Spleen (tissue), 11 donors: Measurements from ENCODE around the gene TTF2. TPM values are rescaled to one million over a fixed set of nuclear protein-coding genes. Genes with fewer than 3 reads are reported as not detected.
"Not testable (repeated sequence)": the region's sequence is repeated elsewhere in the genome, so short reads cannot be mapped to it uniquely, and the experiment has no call there.

ENCODE experiments used
- DNase-seq: peaks from one replicate; pipeline ENCODE4 v3.0.0-alpha.2; 2020
- H3K27ac ChIP-seq, 8 donors: fragments of 200-600 bp; sonication (generic) in 7 of 8; 1 replicate in 4 of 8; 2 replicates in 4 of 8; pipeline versions ENCODE4 v1.5.0 to v1.8.0; 2016 to 2021; ENCODE audit warnings: inconsistent platforms in 4 of 8, mild to moderate bottlenecking in 4 of 8, moderate library complexity in 1 of 8
- H3K27me3 ChIP-seq, 7 donors: fragments of 200-600 bp; sonication (generic) in 6 of 7; replicated peaks in 1 of 7; 1 replicate in 4 of 7; 2 replicates in 3 of 7; pipeline versions ENCODE4 v1.5.0 to v1.8.0; 2016 to 2021; ENCODE audit warnings: inconsistent platforms in 3 of 7, mild to moderate bottlenecking in 1 of 7
- H3K36me3 ChIP-seq, 6 donors: fragments of 200-600 bp; sonication (generic) in 5 of 6; 1 replicate in 4 of 6; 2 replicates in 2 of 6; pipeline versions ENCODE4 v1.5.0 to v1.8.0; 2016 to 2021; ENCODE audit warnings: inconsistent platforms in 2 of 6
- H3K4me1 ChIP-seq, 6 donors: fragments of 200-600 bp; sonication (generic) in 5 of 6; 1 replicate in 3 of 6; 2 replicates in 3 of 6; pipeline versions ENCODE4 v1.5.0 to v1.8.0; 2016 to 2021; ENCODE audit warnings: inconsistent platforms in 3 of 6
- H3K4me3 ChIP-seq, 8 donors: fragments of 200-600 bp; sonication (generic) in 7 of 8; 1 replicate in 4 of 8; 2 replicates in 4 of 8; pipeline versions ENCODE4 v1.5.0 to v1.8.0; 2016 to 2021; ENCODE audit warnings: inconsistent platforms in 4 of 8, mild to moderate bottlenecking in 4 of 8, moderate library complexity in 2 of 8
- H3K9me3 ChIP-seq, 8 donors: fragments of 200-600 bp; sonication (generic) in 7 of 8; 1 replicate in 4 of 8; 2 replicates in 4 of 8; pipeline versions ENCODE4 v1.5.0 to v1.8.0; 2016 to 2021; ENCODE audit warnings: inconsistent platforms in 4 of 8
- CTCF ChIP-seq, 11 experiments: fragments of 200-600 bp in 7 of 11; fragments of 450-650 bp in 4 of 11; sonication (generic) in 4 of 11; IDR thresholded peaks in 8 of 11; conservative IDR thresholded peaks in 3 of 11; 1 replicate in 7 of 11; 2 replicates in 4 of 11; pipeline versions ENCODE4 v1.4.0 to v1.8.0; 2016 to 2021; ENCODE audit warnings: antibody characterized with exemption in 11 of 11, inconsistent platforms in 4 of 11, mild to moderate bottlenecking in 1 of 11
- POLR2A ChIP-seq, 3 donors: fragments of 450-650 bp; IDR thresholded peaks; one replicate each; pipeline ENCODE4 v1.5.1; 2017; ENCODE audit warnings: antibody characterized with exemption in 3 of 3, mild to moderate bottlenecking in 1 of 3
- POLR2AphosphoS5 ChIP-seq, 3 donors: sonication (generic); formaldehyde crosslinking; IDR thresholded peaks; one replicate each; pipeline ENCODE4 v1.5.1; 2017; ENCODE audit warnings: antibody characterized with exemption in 3 of 3
- WGBS, 5 donors: extraction: QIAGEN DNeasy Blood & Tissue Kit in 3 of 5; methylation state at CpG; one replicate each; pipeline versions ENCODE4 v1.1.5 to v1.1.7; 2013 to 2018; 5-methylcytosine and 5-hydroxymethylcytosine counted together
- intact Hi-C: fragments of 100-400 bp; cut with DNase I; formaldehyde crosslinking; loops from one replicate; pipeline ENCODE4 v1.15.0; 2023; ENCODE audit warnings: low total_unique reads
- polyA plus RNA-seq, 3 donors: library from polyadenylated mRNA; stranded (reverse); fragments of 200-250 nt; gene quantifications; one replicate each; pipeline ENCODE4 v1.2.1, GENCODE V29; 2013
- total RNA-seq, 7 donors: library from RNA; depleted of rRNA in 3 of 7; stranded (reverse); fragments of >200 nt in 3 of 7; fragmentation: NEBNext Ultra II Directional in 4 of 7; extraction: Animal tissue kit (Norgen Biotek cat#: 25700) in 4 of 7; gene quantifications; one replicate each; pipeline versions ENCODE4 v1.1.0 to v1.2.1, GENCODE V29; 2016 to 2021
- donor health status: healthy with polysubstance abuse.
- donor health status: DM: no; HTN: no; CAD: no; lungs with moderate emphysema.
- donor health status: DM: no; HTN: no; CAD: no.
- donor health status: Bipolar disorder and iron deficiency.
- donor health status: healthy.
- donor health status: DM: no; HTN: no; CAD: no.
- donor health status: DM: yes; HTN: yes; CAD: no.

The TTF2 gene
- total and polyA plus RNA-seq, 10 donors: 4.8 to 36.1 (median 23.0) TPM

GRCh38 chr1:117117697-117118096, 57.6 kb downstream of the TTF2 start:
- Histone ChIP-seq H3K36me3 (no peaks in the 10 kb centered on the region), H3K27ac (no peak overlapping the region), H3K4me3 (no peak overlapping the region), H3K27me3 (peaks cover 0 to 5% (median 0%) of the 10 kb centered on the region in 7 donors), H3K4me1 (peaks cover 4 to 18% (median 13%) of the 10 kb centered on the region in 6 donors), H3K9me3 (no peaks in the 10 kb centered on the region)
- DNase-seq: no peak
- intact Hi-C loops: no loop called here
- 72 to 98% (median 93%) methylated on average over 2 of the region's 2 CpGs for WGBS, 5 donors
- TF ChIP-seq POLR2AphosphoS5 (IDR thresholded peaks at IDR 0.05) (no peak), POLR2A (IDR thresholded peaks at IDR 0.05) (no peak), CTCF (IDR thresholded peaks at IDR 0.05 in 8 of 11, conservative IDR thresholded peaks at IDR 0.05 in 3 of 11) (no peak)

- 91 to 97% (median 92%) methylated on average over 12 of the region's 12 CpGs for WGBS, 5 donors
- intact Hi-C loops: no loop called here
- TF ChIP-seq POLR2A (IDR thresholded peaks at IDR 0.05): no peak
- no peak for TF ChIP-seq CTCF (IDR thresholded peaks at IDR 0.05 in 8 of 11, conservative IDR thresholded peaks at IDR 0.05 in 3 of 11)
- TF ChIP-seq POLR2AphosphoS5 (IDR thresholded peaks at IDR 0.05): no peak
- H3K36me3 ChIP-seq: no peaks in the 10 kb centered on the region
- H3K4me1 ChIP-seq: peaks cover 4 to 21% (median 13%) of the 10 kb centered on the region in 6 donors
- no peak for DNase-seq
- peaks cover 0 to 8% (median 0%) of the 10 kb centered on the region in 7 donors for H3K27me3 ChIP-seq
- no peak overlapping the region for H3K27ac ChIP-seq
- no peaks in the 10 kb centered on the region for H3K9me3 ChIP-seq
- H3K4me3 ChIP-seq: no peak overlapping the region
Measured at GRCh38 chr1:117118137-117118536, 58.0 kb downstream of the TTF2 start.

GRCh38 chr1:117119144-117119543, 59.0 kb downstream of the TTF2 start:
- H3K27ac ChIP-seq, H3K27me3 ChIP-seq, DNase-seq, H3K9me3 ChIP-seq, intact Hi-C loops, H3K36me3 ChIP-seq, H3K4me3 ChIP-seq: not testable (repeated sequence)
- peaks cover 4 to 21% (median 13%) of the 10 kb centered on the region in 6 donors for H3K4me1 ChIP-seq
- 95 to 98% (median 96%) methylated on average over 10 of the region's 10 CpGs for WGBS, 5 donors

- Histone ChIP-seq H3K36me3 (no peaks in the 10 kb centered on the region), H3K27ac (peak overlapping the region; percentile 66 to 88 (median 83)), H3K27me3 (peaks cover 0 to 13% (median 0%) of the 10 kb centered on the region in 7 donors), H3K9me3 (no peaks in the 10 kb centered on the region), H3K4me3 (peak overlapping the region; percentile 58 to 80 (median 65)), H3K4me1 (peaks cover 4 to 21% (median 13%) of the 10 kb centered on the region in 6 donors)
- 16 to 24% (median 20%) methylated on average over 23 to 29 of the region's 29 CpGs for WGBS, 5 donors
- TF ChIP-seq POLR2AphosphoS5 (IDR thresholded peaks at IDR 0.05): no peak
- no peak for TF ChIP-seq CTCF (IDR thresholded peaks at IDR 0.05 in 8 of 11, conservative IDR thresholded peaks at IDR 0.05 in 3 of 11)
- no peak for TF ChIP-seq POLR2A (IDR thresholded peaks at IDR 0.05)
- no peak for DNase-seq
- intact Hi-C loops: no loop called here
Measured at GRCh38 chr1:117120774-117121588, 60.9 kb downstream of the TTF2 start.
